Endothelial cell of umbilical vein (primary cell): ENCODE data around the gene TOP2B. TPM values are rescaled to one million over a fixed set of nuclear protein-coding genes. Genes with fewer than 3 reads are reported as not detected.

Experiments
- BruUV-seq: library from RNA; stranded (reverse); fragments of 400-500 nt; replicated peaks from 2 replicates; lab custom pipeline; 2021; lab: Mats Ljungman, UMichigan
- CTCF ChIA-PET: fragments of 300-600, 350-600 bp; sonication (Branson Sonifier 250); formaldehyde crosslinking; loops from one replicate; lab custom pipeline; 2021; ENCODE audit warnings: antibody characterized with exemption, inconsistent platforms; lab: Charles Lee
- POLR2A ChIA-PET: fragments of 300-600, 350-600 bp; sonication (Branson Sonifier 250); formaldehyde crosslinking; loops from one replicate; lab custom pipeline; 2021; ENCODE audit warnings: antibody characterized with exemption, inconsistent platforms; lab: Charles Lee
- DNase-seq: peaks from one replicate; pipeline ENCODE4 v3.0.0-alpha.2; 2011; ENCODE audit warnings: low read depth, low spot score
- FAIRE-seq: peaks from 2 replicates; lab custom pipeline; 2011; peaks lifted over from hg19 to GRCh38; lab: Jason Lieb, UNC
- H2AFZ ChIP-seq: 2 replicates; pipeline ENCODE4 v1.6.0; 2012; ENCODE audit warnings: low read depth, low read length, control low read depth, inconsistent platforms
- H3K27ac ChIP-seq: 2 replicates; pipeline ENCODE4 v1.5.1; 2011; ENCODE audit warnings: low read depth, mild to moderate bottlenecking, control low read depth, low read length, moderate library complexity; ENCODE audit not compliant: insufficient read depth
- H3K27me3 ChIP-seq, 2 experiments: 2 replicates each; pipeline versions ENCODE4 v1.6.0 to v1.6.1; 2011; ENCODE audit warnings: low read length in 2 of 2, mixed read lengths in 1 of 2; ENCODE audit not compliant: control insufficient read depth in 2 of 2, insufficient read depth in 2 of 2
- H3K36me3 ChIP-seq, 2 experiments: 2 replicates in 1 of 2; 3 replicates in 1 of 2; pipeline ENCODE4 v1.5.1; 2011; ENCODE audit warnings: low read length in 2 of 2, mild to moderate bottlenecking in 1 of 2, moderate library complexity in 1 of 2; ENCODE audit not compliant: control insufficient read depth in 2 of 2, insufficient read depth in 2 of 2; ENCODE audit errors: extremely low read depth in 1 of 2
- H3K4me1 ChIP-seq: 3 replicates; pipeline ENCODE4 v1.5.1; 2011; ENCODE audit warnings: mild to moderate bottlenecking, low read length; ENCODE audit not compliant: control insufficient read depth, insufficient read depth; ENCODE audit errors: extremely low read depth
- H3K4me2 ChIP-seq: 2 replicates; pipeline ENCODE4 v1.6.1; 2011; ENCODE audit warnings: low read length, control low read depth, mixed read lengths; ENCODE audit not compliant: insufficient read depth
- H3K4me3 ChIP-seq, 3 experiments: fragments of 200-600 bp in 1 of 3; sonication (generic), shearing (Covaris generic) in 1 of 3; replicated peaks in 1 of 3; 2 replicates each; pipeline ENCODE4 v1.5.1; 2011 to 2016; ENCODE audit warnings: control low read depth in 3 of 3, low read length in 3 of 3, mild to moderate bottlenecking in 2 of 3, inconsistent platforms in 1 of 3, low read depth in 1 of 3, moderate library complexity in 1 of 3; ENCODE audit not compliant: insufficient read depth in 1 of 3
- H3K79me2 ChIP-seq: 2 replicates; pipeline ENCODE4 v1.6.0; 2012; ENCODE audit warnings: low read length, inconsistent platforms; ENCODE audit not compliant: control insufficient read depth, insufficient read depth
- H3K9ac ChIP-seq: replicated peaks from 2 replicates; pipeline ENCODE3; 2011; ENCODE audit warnings: low read length, control low read depth; ENCODE audit not compliant: insufficient read depth; ENCODE audit errors: extremely low read depth
- H3K9me1 ChIP-seq: replicated peaks from 3 replicates; pipeline ENCODE4 v1.6.0; 2011; ENCODE audit warnings: mild to moderate bottlenecking, low read length; ENCODE audit not compliant: control insufficient read depth, insufficient read depth; ENCODE audit errors: extremely low read depth
- H3K9me3 ChIP-seq: replicated peaks from 2 replicates; pipeline ENCODE4 v1.5.1; 2012; ENCODE audit warnings: low read length, inconsistent platforms; ENCODE audit not compliant: control insufficient read depth, insufficient read depth
- H4K20me1 ChIP-seq: replicated peaks from 2 replicates; pipeline ENCODE3; 2011; ENCODE audit warnings: mild to moderate bottlenecking, low read length; ENCODE audit not compliant: control insufficient read depth, insufficient read depth; ENCODE audit errors: extremely low read depth
- EZH2 ChIP-seq: IDR thresholded peaks from 2 replicates; pipeline ENCODE4 v1.6.1; 2012; ENCODE audit warnings: borderline replicate concordance, low read depth, mild to moderate bottlenecking, moderate library complexity, low read length, inconsistent platforms; ENCODE audit not compliant: severe bottlenecking
- FOS ChIP-seq: IDR thresholded peaks from 2 replicates; pipeline ENCODE4 v1.6.1; 2011; ENCODE audit warnings: mild to moderate bottlenecking, low read length, moderate library complexity, borderline replicate concordance; ENCODE audit not compliant: insufficient read depth
- GATA2 ChIP-seq: IDR thresholded peaks from 2 replicates; pipeline ENCODE4 v1.7.0; 2011; ENCODE audit warnings: low read depth, mild to moderate bottlenecking, moderate library complexity, mixed read lengths, low read length; ENCODE audit not compliant: insufficient read length, insufficient read depth
- JUN ChIP-seq: IDR thresholded peaks from 2 replicates; pipeline ENCODE4 v1.6.1; 2011; ENCODE audit warnings: borderline replicate concordance, low read depth; ENCODE audit not compliant: insufficient read length, insufficient read depth
- MYC ChIP-seq: IDR thresholded peaks from one replicate; pipeline ENCODE4 v1.6.1; 2011; ENCODE audit warnings: mild to moderate bottlenecking, low read depth, low read length
- POLR2A ChIP-seq: IDR thresholded peaks from 2 replicates; pipeline ENCODE4 v1.6.1; 2012; ENCODE audit warnings: low read depth, mild to moderate bottlenecking, control low read depth, low read length
- POLR2AphosphoS5 ChIP-seq: IDR thresholded peaks from 2 replicates; pipeline ENCODE4 v1.6.1; 2012; ENCODE audit warnings: low read depth, mild to moderate bottlenecking, control low read depth, low read length, moderate library complexity; ENCODE audit not compliant: insufficient read depth
- dilution Hi-C: fragments of 300-500 bp; cut with MboI; formaldehyde crosslinking; loops from one replicate; pipeline ENCODE4 v1.15.0; 2019; ENCODE audit warnings: low sequenced_read_pairs; ENCODE audit not compliant: extremely low pct_ligation_motif_present
- intact Hi-C: fragments of 100-400 bp; cut with micrococcal nuclease; formaldehyde crosslinking; loops from one replicate; pipeline ENCODE4 v1.10.0; 2022
- polyA plus RNA-seq, 4 experiments: library from polyadenylated mRNA; depleted of rRNA in 3 of 4; stranded (reverse) in 3 of 4; unstranded in 1 of 4; fragments of >200 nt; gene quantifications; 2 replicates each; pipeline versions ENCODE4 v1.2.1 to v1.2.3, GENCODE V29; 2011 to 2012; ENCODE audit warnings: missing spikeins in 1 of 4
- total RNA-seq: library from RNA; stranded (reverse); gene quantifications from 2 replicates; pipeline ENCODE4 v1.2.3, GENCODE V29; 2021
- TF ChIP-seq, protein P1 (sequence below): IDR thresholded peaks from 2 replicates; pipeline ENCODE4 v1.6.1; 2011; ENCODE audit not compliant: insufficient read depth, insufficient read length
- TF ChIP-seq, protein P2 (sequence below), 2 donors: IDR thresholded peaks; 1 replicate in 1 of 2; 2 replicates in 1 of 2; pipeline ENCODE4 v1.5.1; 2011; ENCODE audit warnings: low read length in 2 of 2, mild to moderate bottlenecking in 2 of 2, moderate library complexity in 2 of 2, control low read depth in 1 of 2, inconsistent platforms in 1 of 2, low read depth in 1 of 2; ENCODE audit not compliant: insufficient read depth in 1 of 2; ENCODE audit errors: extremely low read depth in 1 of 2

TOP2B gene
- total and polyA plus RNA-seq, 2 donors (not counting 3 experiments of a cell fraction or from before 2014, with no cell fraction given) = 20.4 to 98.9 TPM

DNA sequence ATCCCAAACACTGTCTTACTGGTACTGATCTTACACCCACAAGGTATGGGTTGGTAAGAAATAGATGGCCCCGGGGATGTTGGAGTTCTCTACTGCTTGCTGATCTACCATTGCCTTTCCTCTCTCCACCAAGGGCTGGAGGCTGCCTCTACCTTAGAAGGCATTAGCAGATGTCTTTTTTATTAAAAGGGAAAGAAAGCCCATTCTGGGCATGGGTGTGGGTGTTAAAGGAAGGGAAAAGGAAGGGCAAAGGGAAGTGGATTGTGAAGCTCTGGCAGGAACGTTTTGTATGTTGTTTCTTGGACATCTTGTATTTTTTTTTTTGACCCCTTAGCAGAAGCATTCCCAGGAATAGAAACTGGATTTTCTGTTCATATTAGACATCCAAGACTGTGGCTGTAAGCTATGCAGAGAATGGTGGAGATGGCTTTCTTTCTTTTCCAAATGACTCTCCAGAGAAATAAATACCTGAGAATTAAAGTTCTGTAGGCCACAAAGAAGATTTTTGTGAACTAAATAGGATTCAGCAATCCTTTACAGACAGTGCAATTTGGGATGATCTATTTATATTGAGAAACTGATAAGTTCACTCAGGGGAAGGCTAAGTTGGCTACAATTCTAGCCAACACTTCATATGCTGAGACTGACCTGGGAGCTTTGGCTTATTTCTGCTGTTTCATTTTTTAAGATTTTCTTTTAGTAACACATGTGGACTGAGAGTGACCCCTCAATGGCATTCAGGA is 108.8 kb downstream of the TOP2B start:
- no peak overlapping the region for H3K4me2 ChIP-seq
- POLR2A ChIA-PET = no interaction called here
- H4K20me1 ChIP-seq = no peaks in the 10 kb centered on the region
- H3K36me3 ChIP-seq = no peaks in the 10 kb centered on the region
- TF ChIP-seq POLR2AphosphoS5 (no peak), GATA2 (no peak), POLR2A (no peak), JUN (no peak), FOS (no peak)
- TF ChIP-seq, protein P1, sequence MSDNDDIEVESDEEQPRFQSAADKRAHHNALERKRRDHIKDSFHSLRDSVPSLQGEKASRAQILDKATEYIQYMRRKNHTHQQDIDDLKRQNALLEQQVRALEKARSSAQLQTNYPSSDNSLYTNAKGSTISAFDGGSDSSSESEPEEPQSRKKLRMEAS = no peak
- CTCF ChIA-PET = interaction anchor here (0.6 to 1.9 kb wide), 5 partner anchors 11 to 534 kb away, joined by 3 to 7 read pairs (median 4); no protein-coding TSS in a partner anchor
- no peak overlapping the region for H3K4me3 ChIP-seq
- H3K27ac ChIP-seq = no peak overlapping the region
- no peaks in the 10 kb centered on the region for H3K9me1 ChIP-seq
- peaks cover 7% of the 10 kb centered on the region for H3K4me1 ChIP-seq
- no peak overlapping the region for H3K9ac ChIP-seq
- H3K79me2 ChIP-seq = no peaks in the 10 kb centered on the region
- DNase-seq (peak; percentile 47), FAIRE-seq (peak; percentile 55)
- H3K27me3 ChIP-seq = no peaks in the 10 kb centered on the region
- no peak overlapping the region for H2AFZ ChIP-seq
- H3K9me3 ChIP-seq = no peaks in the 10 kb centered on the region
- dilution Hi-C loops (no loop called here), intact Hi-C loops (no loop called here)
- no TSS peak for BruUV-seq

DNA sequence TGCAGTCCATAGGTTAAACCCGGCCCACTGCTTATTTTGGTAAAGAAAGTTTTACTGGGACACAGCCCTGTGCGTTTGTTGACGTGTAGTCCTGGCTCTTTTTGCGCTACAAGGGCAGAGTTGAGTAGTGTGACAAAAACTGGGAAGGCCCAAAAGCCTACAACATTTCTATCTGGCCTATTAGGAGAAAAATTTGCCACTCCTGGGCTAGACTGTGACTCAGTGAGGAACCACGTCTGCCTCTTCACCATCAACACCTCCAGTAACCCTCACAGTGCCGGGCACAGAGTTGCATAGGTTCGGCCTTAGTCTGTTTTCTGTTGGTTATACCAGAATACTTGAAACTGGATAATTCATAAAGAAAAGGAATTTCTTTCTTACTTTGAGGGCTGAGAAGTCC is 110.3 kb downstream of the TOP2B start:
- Histone ChIP-seq H3K9me1 (no peaks in the 10 kb centered on the region), H3K27ac (no peak overlapping the region), H2AFZ (no peak overlapping the region), H3K9ac (no peak overlapping the region), H3K79me2 (no peaks in the 10 kb centered on the region), H3K27me3 (no peaks in the 10 kb centered on the region), H3K4me2 (no peak overlapping the region), H4K20me1 (no peaks in the 10 kb centered on the region), H3K4me3 (no peak overlapping the region), H3K4me1 (peaks cover 7% of the 10 kb centered on the region), H3K36me3 (no peaks in the 10 kb centered on the region), H3K9me3 (no peaks in the 10 kb centered on the region)
- POLR2A ChIA-PET = no interaction called here
- CTCF ChIA-PET = interaction anchor here (1.0 kb wide), 1 partner anchor 39 kb away, joined by 3 read pairs; no protein-coding TSS in a partner anchor
- BruUV-seq = no TSS peak
- dilution Hi-C loops (no loop called here), intact Hi-C loops (no loop called here)
- no peak for DNase-seq
- FAIRE-seq = no peak
- no peak for TF ChIP-seq FOS
- TF ChIP-seq MYC = no peak
- TF ChIP-seq POLR2A = no peak
- no peak for TF ChIP-seq GATA2
- no peak for TF ChIP-seq POLR2AphosphoS5
- TF ChIP-seq, protein P2, sequence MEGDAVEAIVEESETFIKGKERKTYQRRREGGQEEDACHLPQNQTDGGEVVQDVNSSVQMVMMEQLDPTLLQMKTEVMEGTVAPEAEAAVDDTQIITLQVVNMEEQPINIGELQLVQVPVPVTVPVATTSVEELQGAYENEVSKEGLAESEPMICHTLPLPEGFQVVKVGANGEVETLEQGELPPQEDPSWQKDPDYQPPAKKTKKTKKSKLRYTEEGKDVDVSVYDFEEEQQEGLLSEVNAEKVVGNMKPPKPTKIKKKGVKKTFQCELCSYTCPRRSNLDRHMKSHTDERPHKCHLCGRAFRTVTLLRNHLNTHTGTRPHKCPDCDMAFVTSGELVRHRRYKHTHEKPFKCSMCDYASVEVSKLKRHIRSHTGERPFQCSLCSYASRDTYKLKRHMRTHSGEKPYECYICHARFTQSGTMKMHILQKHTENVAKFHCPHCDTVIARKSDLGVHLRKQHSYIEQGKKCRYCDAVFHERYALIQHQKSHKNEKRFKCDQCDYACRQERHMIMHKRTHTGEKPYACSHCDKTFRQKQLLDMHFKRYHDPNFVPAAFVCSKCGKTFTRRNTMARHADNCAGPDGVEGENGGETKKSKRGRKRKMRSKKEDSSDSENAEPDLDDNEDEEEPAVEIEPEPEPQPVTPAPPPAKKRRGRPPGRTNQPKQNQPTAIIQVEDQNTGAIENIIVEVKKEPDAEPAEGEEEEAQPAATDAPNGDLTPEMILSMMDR (IDR thresholded peaks at IDR 0.05; ENCODE audit: extremely low read depth in 1 of 2, insufficient read depth in 1 of 2, low read depth in 1 of 2, low read length in 2 of 2) = no peak
- TF ChIP-seq, protein P1 = no peak
- TF ChIP-seq JUN = no peak
- TF ChIP-seq EZH2 = no peak
